Choroid plexus epithelial cell (primary cell): ENCODE measurements around the gene SPNS1.

Experiments used
- DNase-seq: peaks from one replicate; pipeline ENCODE4 v3.0.0-alpha.2; 2010; ENCODE audit warnings: low read depth
- H3K4me3 ChIP-seq: 2 replicates; pipeline ENCODE4 v1.5.1; 2011; ENCODE audit warnings: low read depth, mild to moderate bottlenecking, control low read depth, low read length, moderate library complexity
- CTCF ChIP-seq: conservative IDR thresholded peaks from 2 replicates; pipeline ENCODE4 v1.5.1; 2011; ENCODE audit warnings: low read depth, mild to moderate bottlenecking, control low read depth, inconsistent platforms, low read length, moderate library complexity

SPNS1 gene

GRCh38 chr16:28983644-28984043 lies 9.1 kb downstream of the SPNS1 start:
- TF ChIP-seq CTCF, result no peak
- DNase-seq, result no peak
- H3K4me3 ChIP-seq, result no peak overlapping the region

GRCh38 chr16:28984091-28984490 lies 9.5 kb downstream of the SPNS1 start:
- no peak for TF ChIP-seq CTCF
- H3K4me3 ChIP-seq, result no peak overlapping the region
- no peak for DNase-seq

- H3K4me3 ChIP-seq, result no peak within 1 kb of the TSS
- no peak for DNase-seq
- no peak for TF ChIP-seq CTCF
Measured at GRCh38 chr16:28984619-28985135, 10.1 kb downstream of the SPNS1 start, which contains the start of gene LAT. LAT (plus strand) TSS chr16:28985052; CDS start chr16:28985418, 366 bp downstream.

GRCh38 chr16:28985211-28986041 lies 10.8 kb downstream of the SPNS1 start:
- H3K4me3 ChIP-seq, result no peak overlapping the region
- DNase-seq, result no peak
- no peak for TF ChIP-seq CTCF

- no peak overlapping the region for H3K4me3 ChIP-seq
- TF ChIP-seq CTCF, result no peak
- no peak for DNase-seq
Measured at GRCh38 chr16:28986046-28986445, 11.5 kb downstream of the SPNS1 start.

- no peak overlapping the region for H3K4me3 ChIP-seq
- DNase-seq, result no peak
- TF ChIP-seq CTCF, result no peak
Measured at GRCh38 chr16:28986492-28986891, 11.9 kb downstream of the SPNS1 start.
